Fibroblast of the aortic adventitia (primary cell): ENCODE results near the gene ARID2. TPM values are rescaled to one million over a fixed set of nuclear protein-coding genes. Genes with fewer than 3 reads are reported as not detected.
A peak's percentile ranks its signal among the peaks of the same experiment; 100 is the strongest.

Source experiments
- DNase-seq: peaks from one replicate; pipeline ENCODE4 v3.0.0-alpha.2; 2010; ENCODE audit warnings: low read depth
- H3K4me3 ChIP-seq: 2 replicates; pipeline ENCODE4 v1.5.1; 2011; ENCODE audit warnings: low read depth, mild to moderate bottlenecking, control low read depth, low read length, moderate library complexity
- CTCF ChIP-seq: IDR thresholded peaks from 2 replicates; pipeline ENCODE4 v1.5.1; 2011; ENCODE audit warnings: mild to moderate bottlenecking, low read length, control low read depth, inconsistent platforms; ENCODE audit not compliant: insufficient read depth
- total RNA-seq: library from RNA; depleted of rRNA; stranded (reverse); fragments of >200 nt; gene quantifications from 2 replicates; pipeline ENCODE4 v1.2.3, GENCODE V29; 2012; ENCODE audit warnings: low replicate concordance

Gene ARID2
- total RNA-seq, 1 donor: 25.0 TPM

- H3K4me3 ChIP-seq: no peak overlapping the region
- DNase-seq: no peak
- no peak for TF ChIP-seq CTCF
Observed at GRCh38 chr12:45775465-45775864, 46.0 kb downstream of the ARID2 start.

- TF ChIP-seq CTCF: no peak
- no peak for DNase-seq
Observed at GRCh38 chr12:45775964-45776363, 46.5 kb downstream of the ARID2 start.

GRCh38 chr12:45779936-45780335 is 50.4 kb downstream of the ARID2 start:
- no peak for DNase-seq
- no peak overlapping the region for H3K4me3 ChIP-seq
- no peak for TF ChIP-seq CTCF

More at GRCh38 chr12:45775964-45776363, 46.5 kb downstream of the ARID2 start:
- no peak overlapping the region for H3K4me3 ChIP-seq

- TF ChIP-seq CTCF: no peak
- H3K4me3 ChIP-seq: no peak overlapping the region
- no peak for DNase-seq
Observed at GRCh38 chr12:45781080-45781479, 51.6 kb downstream of the ARID2 start.

GRCh38 chr12:45785315-45785714 is 55.8 kb downstream of the ARID2 start:
- H3K4me3 ChIP-seq: no peak overlapping the region
- no peak for DNase-seq
- TF ChIP-seq CTCF: no peak

- TF ChIP-seq CTCF: no peak
- H3K4me3 ChIP-seq: no peak overlapping the region
- peak; percentile 92 for DNase-seq
Observed at GRCh38 chr12:45789025-45789424, 59.5 kb downstream of the ARID2 start.

GRCh38 chr12:45794422-45794821 is 64.9 kb downstream of the ARID2 start:
- no peak overlapping the region for H3K4me3 ChIP-seq
- DNase-seq: no peak
- TF ChIP-seq CTCF: no peak
